Neural progenitor cell (in vitro differentiated cells): ENCODE data around the gene FBXO40.

ENCODE experiments used
- EZH2 ChIP-seq: fragments of 200-600 bp; sonication (generic); IDR thresholded peaks from 2 replicates; pipeline ENCODE4 v1.6.1; 2017; ENCODE audit warnings: antibody characterized with exemption, mild to moderate bottlenecking, moderate library complexity
- EZH2phosphoT487 ChIP-seq: fragments of 200-600 bp; sonication (generic); IDR thresholded peaks from 2 replicates; pipeline ENCODE4 v1.6.1; 2017; ENCODE audit warnings: antibody characterized with exemption
- TF ChIP-seq, protein P1 (sequence below): fragments of 200-600 bp; sonication (generic); IDR thresholded peaks from 2 replicates; pipeline ENCODE4 v1.5.1; 2017; ENCODE audit warnings: antibody characterized with exemption, mild to moderate bottlenecking

- TF ChIP-seq, protein P1, sequence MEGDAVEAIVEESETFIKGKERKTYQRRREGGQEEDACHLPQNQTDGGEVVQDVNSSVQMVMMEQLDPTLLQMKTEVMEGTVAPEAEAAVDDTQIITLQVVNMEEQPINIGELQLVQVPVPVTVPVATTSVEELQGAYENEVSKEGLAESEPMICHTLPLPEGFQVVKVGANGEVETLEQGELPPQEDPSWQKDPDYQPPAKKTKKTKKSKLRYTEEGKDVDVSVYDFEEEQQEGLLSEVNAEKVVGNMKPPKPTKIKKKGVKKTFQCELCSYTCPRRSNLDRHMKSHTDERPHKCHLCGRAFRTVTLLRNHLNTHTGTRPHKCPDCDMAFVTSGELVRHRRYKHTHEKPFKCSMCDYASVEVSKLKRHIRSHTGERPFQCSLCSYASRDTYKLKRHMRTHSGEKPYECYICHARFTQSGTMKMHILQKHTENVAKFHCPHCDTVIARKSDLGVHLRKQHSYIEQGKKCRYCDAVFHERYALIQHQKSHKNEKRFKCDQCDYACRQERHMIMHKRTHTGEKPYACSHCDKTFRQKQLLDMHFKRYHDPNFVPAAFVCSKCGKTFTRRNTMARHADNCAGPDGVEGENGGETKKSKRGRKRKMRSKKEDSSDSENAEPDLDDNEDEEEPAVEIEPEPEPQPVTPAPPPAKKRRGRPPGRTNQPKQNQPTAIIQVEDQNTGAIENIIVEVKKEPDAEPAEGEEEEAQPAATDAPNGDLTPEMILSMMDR, result no peak
- TF ChIP-seq EZH2, result no peak
- no peak for TF ChIP-seq EZH2phosphoT487
These were observed 36.4 kb downstream of the FBXO40 start for GRCh38 chr3:121629601-121630000.
